SU-DHL-6 (cell line): ENCODE measurements around the gene BRICD5.

Source experiments
- H2AFZ ChIP-seq: fragments of 200-600 bp; sonication (generic); 2 replicates; pipeline ENCODE4 v1.6.1; 2014; ENCODE audit warnings: low read depth, mild to moderate bottlenecking, moderate library complexity, mixed read lengths, antibody characterized with exemption, low read length; ENCODE audit not compliant: severe bottlenecking
- H3F3A ChIP-seq: fragments of 200-600 bp; shearing (Covaris generic); 2 replicates; pipeline ENCODE4 v1.6.0; 2016; ENCODE audit warnings: antibody characterized with exemption, mild to moderate bottlenecking; ENCODE audit not compliant: insufficient read depth
- H3K27ac ChIP-seq: fragments of 200-600 bp; sonication (generic); 2 replicates; pipeline ENCODE4 v1.5.1; 2016; ENCODE audit warnings: low read depth, mild to moderate bottlenecking, low read length, moderate library complexity, mixed read lengths
- H3K27me3 ChIP-seq: fragments of 200-600 bp; sonication (generic), shearing (Covaris generic); 2 replicates; pipeline ENCODE4 v1.6.0; 2014; ENCODE audit warnings: mild to moderate bottlenecking, low read length
- H3K36me3 ChIP-seq: fragments of 200-600 bp; sonication (generic); 2 replicates; pipeline ENCODE4 v1.6.1; 2014; ENCODE audit warnings: mild to moderate bottlenecking, low read length, mixed read lengths
- H3K4me2 ChIP-seq: fragments of 300-600, 200-600 bp; shearing (Covaris generic), sonication (generic); 2 replicates; pipeline ENCODE4 v1.6.0; 2014; ENCODE audit warnings: low read length, low read depth, mild to moderate bottlenecking; ENCODE audit not compliant: poor library complexity, severe bottlenecking
- H3K4me3 ChIP-seq: fragments of 200-600 bp; sonication (generic); 2 replicates; pipeline ENCODE4 v1.5.1; 2014; ENCODE audit warnings: antibody characterized with exemption, low read length, mild to moderate bottlenecking, mixed read lengths; ENCODE audit not compliant: insufficient read depth, poor library complexity, severe bottlenecking
- H3K79me2 ChIP-seq: fragments of 200-600 bp; sonication (generic); 2 replicates; pipeline ENCODE4 v1.6.1; 2014; ENCODE audit warnings: mild to moderate bottlenecking, low read length, moderate library complexity; ENCODE audit not compliant: insufficient read depth
- H3K9ac ChIP-seq: fragments of 200-600 bp; sonication (generic); 2 replicates; pipeline ENCODE4 v1.7.0; 2014; ENCODE audit warnings: mild to moderate bottlenecking, low read length
- H3K9me2 ChIP-seq: fragments of 200-600 bp; sonication (generic); replicated peaks from 2 replicates; pipeline ENCODE4 v1.6.1; 2014; ENCODE audit warnings: low read length; ENCODE audit not compliant: insufficient read depth
- H3K9me3 ChIP-seq: fragments of 200-600 bp; sonication (generic); 2 replicates; pipeline ENCODE4 v1.6.1; 2014; ENCODE audit warnings: low read length, mixed read lengths; ENCODE audit not compliant: insufficient read depth
- H4K20me1 ChIP-seq: fragments of 200-600 bp; sonication (generic); 2 replicates; pipeline ENCODE4 v1.6.1; 2014; ENCODE audit warnings: low read depth, mild to moderate bottlenecking, antibody characterized with exemption, low read length, moderate library complexity, mixed read lengths
- CTCF ChIP-seq: fragments of 200-600 bp; sonication (generic); IDR thresholded peaks from one replicate; pipeline ENCODE4 v1.5.1; 2017; ENCODE audit warnings: antibody characterized with exemption, mild to moderate bottlenecking, low read length, moderate library complexity; ENCODE audit not compliant: insufficient read depth, poor library complexity, severe bottlenecking
- EZH2phosphoT487 ChIP-seq: fragments of 200-600 bp; sonication (generic), shearing (Covaris generic); conservative IDR thresholded peaks from 2 replicates; pipeline ENCODE4 v1.6.1; 2018; ENCODE audit warnings: mild to moderate bottlenecking, antibody characterized with exemption, low read length, moderate library complexity, mixed read lengths

BRICD5 gene

GRCh38 chr16:2188395-2188794 lies 22.3 kb downstream of the BRICD5 start:
- Histone ChIP-seq H3K36me3 (no peaks in the 10 kb centered on the region), H3K27ac (no peak overlapping the region), H3K9me3 (no peaks in the 10 kb centered on the region), H3K9ac (no peak overlapping the region), H3K4me3 (no peak overlapping the region), H3K27me3 (no peaks in the 10 kb centered on the region), H3K4me2 (no peak overlapping the region), H3K79me2 (no peaks in the 10 kb centered on the region), H2AFZ (no peak overlapping the region), H4K20me1 (no peaks in the 10 kb centered on the region; the same call in 1 of the 2 replicates), H3K9me2 (no peaks in the 10 kb centered on the region), H3F3A (no peaks in the 10 kb centered on the region)
- TF ChIP-seq CTCF: no peak
- no peak for TF ChIP-seq EZH2phosphoT487

GRCh38 chr16:2187212-2187611 lies 23.5 kb downstream of the BRICD5 start:
- Histone ChIP-seq H2AFZ (no peak overlapping the region), H3K27me3 (no peaks in the 10 kb centered on the region), H3K9ac (no peak overlapping the region), H4K20me1 (no peaks in the 10 kb centered on the region; the same call in 1 of the 2 replicates), H3K4me3 (no peak overlapping the region), H3F3A (no peaks in the 10 kb centered on the region), H3K4me2 (no peak overlapping the region), H3K27ac (no peak overlapping the region), H3K79me2 (no peaks in the 10 kb centered on the region), H3K36me3 (no peaks in the 10 kb centered on the region), H3K9me2 (no peaks in the 10 kb centered on the region), H3K9me3 (no peaks in the 10 kb centered on the region)
- TF ChIP-seq CTCF: no peak
- TF ChIP-seq EZH2phosphoT487: no peak

DNA sequence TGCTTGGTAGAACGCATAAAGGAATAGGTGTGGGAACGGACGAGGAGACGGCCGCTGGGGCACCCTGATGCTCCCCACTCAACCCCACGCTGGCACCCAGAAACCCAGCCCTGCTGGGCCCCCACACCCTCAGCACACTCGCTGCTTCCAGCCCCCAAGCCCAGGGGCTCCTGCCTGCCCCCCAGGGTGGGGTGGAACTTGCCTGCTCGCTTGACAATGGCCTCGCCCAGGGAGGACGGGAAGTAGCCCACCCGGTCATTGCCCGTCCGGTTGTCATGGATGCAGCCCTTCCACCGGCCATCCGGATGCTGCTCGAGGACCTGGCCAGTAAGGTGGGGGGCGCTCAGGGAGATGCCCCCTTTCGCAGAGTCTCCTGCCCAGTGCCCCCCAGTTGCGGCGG lies 24.2 kb downstream of the BRICD5 start:
- H3K4me3 ChIP-seq: no peak overlapping the region
- no peak overlapping the region for H2AFZ ChIP-seq
- no peak overlapping the region for H3K9ac ChIP-seq
- H3K36me3 ChIP-seq: no peaks in the 10 kb centered on the region
- no peak overlapping the region for H3K4me2 ChIP-seq
- H3K9me3 ChIP-seq: no peaks in the 10 kb centered on the region
- no peaks in the 10 kb centered on the region; the same call in 1 of the 2 replicates for H4K20me1 ChIP-seq
- no peaks in the 10 kb centered on the region for H3K9me2 ChIP-seq
- no peaks in the 10 kb centered on the region for H3K79me2 ChIP-seq
- H3K27me3 ChIP-seq: no peaks in the 10 kb centered on the region
- no peak for TF ChIP-seq CTCF
- TF ChIP-seq EZH2phosphoT487: no peak
- no peak overlapping the region for H3K27ac ChIP-seq
- H3F3A ChIP-seq: no peaks in the 10 kb centered on the region

DNA sequence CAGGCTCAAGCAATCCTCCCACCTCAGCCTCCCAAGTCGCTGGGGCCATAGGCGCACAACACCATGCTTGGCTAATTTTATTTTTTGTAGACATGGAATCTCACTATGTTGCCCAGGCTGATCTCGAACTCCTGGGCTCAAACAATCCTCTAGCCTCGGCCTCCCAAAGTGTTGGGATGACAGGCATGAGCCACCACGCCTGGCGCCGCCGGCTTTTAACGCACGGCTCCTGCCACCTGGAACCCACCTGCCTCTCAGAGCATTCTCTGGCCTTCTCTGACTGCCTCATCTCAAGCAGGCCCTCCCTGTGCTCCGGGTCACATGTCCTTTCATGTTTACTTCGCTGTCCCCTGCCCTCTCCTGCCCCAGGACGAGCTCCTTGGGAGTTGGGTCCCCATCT lies 24.6 kb downstream of the BRICD5 start:
- Histone ChIP-seq H4K20me1 (no peaks in the 10 kb centered on the region; the same call in 1 of the 2 replicates), H3K9me2 (no peaks in the 10 kb centered on the region), H3K27ac (no peak overlapping the region), H3K79me2 (no peaks in the 10 kb centered on the region), H3K9ac (no peak overlapping the region), H3F3A (no peaks in the 10 kb centered on the region), H3K4me3 (no peak overlapping the region), H2AFZ (no peak overlapping the region), H3K4me2 (no peak overlapping the region), H3K27me3 (no peaks in the 10 kb centered on the region), H3K36me3 (no peaks in the 10 kb centered on the region), H3K9me3 (no peaks in the 10 kb centered on the region)
- TF ChIP-seq CTCF (no peak), EZH2phosphoT487 (no peak)
